ENCODE measurements around the gene TTC21B.

GRCh38 chr2:165899311-165899710 is 54.3 kb downstream of the TTC21B start:
- no peak for TF ChIP-seq CREB3 (tag; conservative IDR thresholded peaks at IDR 0.05; ENCODE audit: low read depth)
- no peak for TF ChIP-seq CTCF (IDR thresholded peaks at IDR 0.05 in 2 of 3, conservative IDR thresholded peaks at IDR 0.05 in 1 of 3; ENCODE audit: insufficient read depth in 2 of 3, low read depth in 1 of 3, low read length in 3 of 3)
- no peak for TF ChIP-seq POLR2H (tag; IDR thresholded peaks at IDR 0.05; ENCODE audit: low read depth)
- TF ChIP-seq KHSRP (IDR thresholded peaks at IDR 0.05): no peak
- no peak for TF ChIP-seq SIX5 (IDR thresholded peaks at IDR 0.05; ENCODE audit: borderline replicate concordance in 1 of 2, insufficient read depth in 1 of 2, low read depth in 1 of 2, low read length in 2 of 2)
- no peak for TF ChIP-seq RAD21 (CRISPR knock-in tag; conservative IDR thresholded peaks at IDR 0.05 in 1 of 2, IDR thresholded peaks at IDR 0.05 in 1 of 2)
- no peak for TF ChIP-seq TEAD4 (IDR thresholded peaks at IDR 0.05; ENCODE audit: low read length)
- no peak for TF ChIP-seq TEAD4 (CRISPR knock-in tag; IDR thresholded peaks at IDR 0.05; ENCODE audit: borderline replicate concordance)
- no peak for TF ChIP-seq SP2 (IDR thresholded peaks at IDR 0.05; ENCODE audit: extremely low read depth, low read depth, low read length, poor library complexity, severe bottlenecking)
- TF ChIP-seq ZSCAN29 (IDR thresholded peaks at IDR 0.05): no peak
- no peak for TF ChIP-seq SMAD4 (CRISPR knock-in tag; conservative IDR thresholded peaks at IDR 0.05)
- no peak for TF ChIP-seq YY1 (IDR thresholded peaks at IDR 0.05; ENCODE audit: borderline replicate concordance in 1 of 3, control insufficient read depth in 1 of 3, extremely low read depth in 1 of 3, insufficient read depth in 3 of 3, insufficient read length in 1 of 3, insufficient replicate concordance in 2 of 3, low read depth in 1 of 3, low read length in 2 of 3)
- no peak for TF ChIP-seq POLR2A (conservative IDR thresholded peaks at IDR 0.05)
- no peak for TF ChIP-seq RNF2 (IDR thresholded peaks at IDR 0.05)
- TF ChIP-seq ZNF212 (CRISPR knock-in tag; IDR thresholded peaks at IDR 0.05): no peak

Measured in K562 (cell line).